ENCODE measurements around the gene FAF1.

FAF1 gene

GRCh38 chr1:50417946-50418599, 542.0 kb downstream of the FAF1 start:
- Histone ChIP-seq H2AFZ (ENCODE audit: low read depth, low read length, severe bottlenecking) (no peak overlapping the region), H3K36me3 (ENCODE audit: low read length) (no peaks in the 10 kb centered on the region), H4K20me1 (ENCODE audit: low read depth, low read length) (no peaks in the 10 kb centered on the region), H3K9me2 (replicated peaks; ENCODE audit: insufficient read depth, low read length) (no peaks in the 10 kb centered on the region), H3K4me3 (ENCODE audit: insufficient read depth, low read length, poor library complexity, severe bottlenecking) (no peak overlapping the region), H3K9ac (ENCODE audit: low read length) (no peak overlapping the region), H3K27ac (ENCODE audit: low read depth, low read length) (no peak overlapping the region), H3K79me2 (ENCODE audit: insufficient read depth, low read length) (no peaks in the 10 kb centered on the region), H3K27me3 (ENCODE audit: low read length) (no peaks in the 10 kb centered on the region), H3K9me3 (ENCODE audit: insufficient read depth, low read length) (no peaks in the 10 kb centered on the region), H3F3A (ENCODE audit: insufficient read depth) (no peaks in the 10 kb centered on the region), H3K4me2 (ENCODE audit: low read depth, low read length, poor library complexity, severe bottlenecking) (no peak overlapping the region)
- TF ChIP-seq EZH2phosphoT487 (conservative IDR thresholded peaks at IDR 0.05; ENCODE audit: low read length), result no peak
- TF ChIP-seq CTCF (IDR thresholded peaks at IDR 0.05; ENCODE audit: insufficient read depth, low read length, poor library complexity, severe bottlenecking), result no peak

GRCh38 chr1:50417507-50417906, 542.6 kb downstream of the FAF1 start:
- H3K4me2 ChIP-seq (ENCODE audit: low read depth, low read length, poor library complexity, severe bottlenecking), result no peak overlapping the region
- no peaks in the 10 kb centered on the region for H3F3A ChIP-seq (ENCODE audit: insufficient read depth)
- no peaks in the 10 kb centered on the region for H3K36me3 ChIP-seq (ENCODE audit: low read length)
- no peak overlapping the region for H2AFZ ChIP-seq (ENCODE audit: low read depth, low read length, severe bottlenecking)
- H3K9me2 ChIP-seq (replicated peaks; ENCODE audit: insufficient read depth, low read length), result no peaks in the 10 kb centered on the region
- H3K79me2 ChIP-seq (ENCODE audit: insufficient read depth, low read length), result no peaks in the 10 kb centered on the region
- no peaks in the 10 kb centered on the region for H4K20me1 ChIP-seq (ENCODE audit: low read depth, low read length)
- H3K27ac ChIP-seq (ENCODE audit: low read depth, low read length), result no peak overlapping the region
- no peak overlapping the region for H3K4me3 ChIP-seq (ENCODE audit: insufficient read depth, low read length, poor library complexity, severe bottlenecking)
- no peak overlapping the region for H3K9ac ChIP-seq (ENCODE audit: low read length)
- no peak for TF ChIP-seq CTCF (IDR thresholded peaks at IDR 0.05; ENCODE audit: insufficient read depth, low read length, poor library complexity, severe bottlenecking)
- no peak for TF ChIP-seq EZH2phosphoT487 (conservative IDR thresholded peaks at IDR 0.05; ENCODE audit: low read length)
- no peaks in the 10 kb centered on the region for H3K27me3 ChIP-seq (ENCODE audit: low read length)
- H3K9me3 ChIP-seq (ENCODE audit: insufficient read depth, low read length), result no peaks in the 10 kb centered on the region

GRCh38 chr1:50416553-50417453, 543.3 kb downstream of the FAF1 start:
- Histone ChIP-seq H3K27me3 (ENCODE audit: low read length) (no peaks in the 10 kb centered on the region), H3K4me3 (ENCODE audit: insufficient read depth, low read length, poor library complexity, severe bottlenecking) (no peak overlapping the region), H3K79me2 (ENCODE audit: insufficient read depth, low read length) (no peaks in the 10 kb centered on the region), H4K20me1 (ENCODE audit: low read depth, low read length) (no peaks in the 10 kb centered on the region), H3F3A (ENCODE audit: insufficient read depth) (no peaks in the 10 kb centered on the region), H2AFZ (ENCODE audit: low read depth, low read length, severe bottlenecking) (no peak overlapping the region), H3K9me2 (replicated peaks; ENCODE audit: insufficient read depth, low read length) (no peaks in the 10 kb centered on the region), H3K9ac (ENCODE audit: low read length) (no peak overlapping the region), H3K9me3 (ENCODE audit: insufficient read depth, low read length) (no peaks in the 10 kb centered on the region), H3K27ac (ENCODE audit: low read depth, low read length) (no peak overlapping the region), H3K4me2 (ENCODE audit: low read depth, low read length, poor library complexity, severe bottlenecking) (no peak overlapping the region), H3K36me3 (ENCODE audit: low read length) (no peaks in the 10 kb centered on the region)
- no peak for TF ChIP-seq EZH2phosphoT487 (conservative IDR thresholded peaks at IDR 0.05; ENCODE audit: low read length)
- no peak for TF ChIP-seq CTCF (IDR thresholded peaks at IDR 0.05; ENCODE audit: insufficient read depth, low read length, poor library complexity, severe bottlenecking)
